Uterus (tissue), 4 donors: ENCODE data around the gene MAPRE3. TPM values are rescaled to one million over a fixed set of nuclear protein-coding genes. Genes with fewer than 3 reads are reported as not detected.

ENCODE experiments used
- DNase-seq, 2 donors: peaks; one replicate each; pipeline ENCODE4 v3.0.0-alpha.2; 2019 to 2020
- H3K27ac ChIP-seq, 2 donors: fragments of 200-600 bp; sonication (generic); 1 replicate in 1 of 2; 2 replicates in 1 of 2; pipeline ENCODE4 v1.5.1; 2016 to 2018
- H3K27me3 ChIP-seq, 2 donors: fragments of 200-600 bp; sonication (generic); one replicate each; pipeline ENCODE4 v1.5.1; 2018 to 2019; ENCODE audit warnings: control low read depth in 1 of 2
- H3K36me3 ChIP-seq, 2 donors: fragments of 200-600 bp; sonication (generic); one replicate each; pipeline ENCODE4 v1.5.1; 2019; ENCODE audit warnings: control low read depth in 1 of 2
- H3K4me1 ChIP-seq, 2 donors: fragments of 200-600 bp; sonication (generic); one replicate each; pipeline ENCODE4 v1.5.1; 2018 to 2019; ENCODE audit warnings: control low read depth in 1 of 2
- H3K4me3 ChIP-seq, 2 donors: fragments of 200-600 bp; sonication (generic); 1 replicate in 1 of 2; 2 replicates in 1 of 2; pipeline ENCODE4 v1.5.1; 2018 to 2019; ENCODE audit warnings: mild to moderate bottlenecking in 1 of 2
- H3K9me3 ChIP-seq, 2 donors: fragments of 200-600 bp; sonication (generic); one replicate each; pipeline ENCODE4 v1.5.1; 2019; ENCODE audit warnings: control low read depth in 1 of 2
- CTCF ChIP-seq, 4 experiments: fragments of 200-600 bp in 2 of 4; fragments of 450-650 bp in 2 of 4; sonication (generic) in 2 of 4; IDR thresholded peaks; one replicate each; pipeline ENCODE4 v1.5.1; 2016 to 2019; ENCODE audit warnings: antibody characterized with exemption in 4 of 4, mild to moderate bottlenecking in 2 of 4, moderate library complexity in 1 of 4
- POLR2A ChIP-seq, 2 donors: fragments of 450-650 bp; IDR thresholded peaks; one replicate each; pipeline ENCODE4 v1.6.1; 2016; ENCODE audit warnings: antibody characterized with exemption in 2 of 2, mild to moderate bottlenecking in 1 of 2, moderate library complexity in 1 of 2
- intact Hi-C: fragments of 100-400 bp; cut with DNase I; formaldehyde crosslinking; loops from one replicate; pipeline ENCODE4 v1.15.1; 2023; ENCODE audit warnings: low total_unique reads
- total RNA-seq, 4 donors: library from RNA; depleted of rRNA in 3 of 4; stranded (reverse); fragments of >200 nt in 3 of 4; gene quantifications; one replicate each; pipeline versions ENCODE4 v1.1.0 to v1.2.4, GENCODE V29; 2014 to 2023
- donor health status: DM: yes; HTN: yes; CAD: no.

MAPRE3 gene
- total RNA-seq, 4 donors from 2014 or later = 2.9 to 49.6 (median 4.9) TPM

- TF ChIP-seq CTCF (IDR thresholded peaks at IDR 0.05) (no peak), POLR2A (IDR thresholded peaks at IDR 0.05) (no peak)
- H3K4me1 ChIP-seq = no peaks in the 10 kb centered on the region
- DNase-seq = no peak
- no peak overlapping the region for H3K4me3 ChIP-seq
- no peaks in the 10 kb centered on the region for H3K9me3 ChIP-seq
- no peak overlapping the region for H3K27ac ChIP-seq
- H3K27me3 ChIP-seq = peaks cover 0 to 6% of the 10 kb centered on the region in 2 donors
- intact Hi-C loops = no loop called here
- H3K36me3 ChIP-seq = no peaks in the 10 kb centered on the region
These were observed 12.9 kb upstream of the MAPRE3 start for GRCh38 chr2:26957534-26957933.

GRCh38 chr2:26959331-26959730, 11.1 kb upstream of the MAPRE3 start:
- Histone ChIP-seq H3K9me3 (no peaks in the 10 kb centered on the region), H3K27me3 (peaks cover 0 to 6% of the 10 kb centered on the region in 2 donors), H3K27ac (no peak overlapping the region), H3K4me3 (no peak overlapping the region), H3K4me1 (no peaks in the 10 kb centered on the region), H3K36me3 (no peaks in the 10 kb centered on the region)
- TF ChIP-seq CTCF (IDR thresholded peaks at IDR 0.05) (no peak), POLR2A (IDR thresholded peaks at IDR 0.05) (no peak)
- intact Hi-C loops = no loop called here
- DNase-seq = no peak

GRCh38 chr2:26964446-26965130, 5.8 kb upstream of the MAPRE3 start:
- Histone ChIP-seq H3K27me3 (no peaks in the 10 kb centered on the region), H3K36me3 (no peaks in the 10 kb centered on the region), H3K4me1 (no peaks in the 10 kb centered on the region), H3K9me3 (no peaks in the 10 kb centered on the region), H3K27ac (no peak overlapping the region), H3K4me3 (no peak overlapping the region)
- DNase-seq = no peak
- TF ChIP-seq POLR2A (IDR thresholded peaks at IDR 0.05) = no peak
- TF ChIP-seq CTCF (IDR thresholded peaks at IDR 0.05) = no peak
- intact Hi-C loops = loop anchor here (5.0 kb wide), 1 partner anchor 53 kb away; no protein-coding TSS in a partner anchor

- intact Hi-C loops = no loop called here
- H3K27ac ChIP-seq = no peak overlapping the region
- no peaks in the 10 kb centered on the region for H3K27me3 ChIP-seq
- no peaks in the 10 kb centered on the region for H3K9me3 ChIP-seq
- no peak for TF ChIP-seq CTCF (IDR thresholded peaks at IDR 0.05)
- no peak for TF ChIP-seq POLR2A (IDR thresholded peaks at IDR 0.05)
- DNase-seq = no peak
- H3K4me3 ChIP-seq = no peak overlapping the region
- no peaks in the 10 kb centered on the region for H3K36me3 ChIP-seq
- peaks cover 0 to 6% of the 10 kb centered on the region in 2 donors for H3K4me1 ChIP-seq
These were observed 2.4 kb upstream of the MAPRE3 start for GRCh38 chr2:26968001-26968400.

GRCh38 chr2:26969077-26969844, 1.2 kb upstream of the MAPRE3 start:
- Histone ChIP-seq H3K27me3 (no peaks in the 10 kb centered on the region), H3K4me3 (no peak overlapping the region), H3K36me3 (no peaks in the 10 kb centered on the region), H3K4me1 (peaks cover 0 to 6% of the 10 kb centered on the region in 2 donors), H3K9me3 (no peaks in the 10 kb centered on the region), H3K27ac (no peak overlapping the region)
- no peak for TF ChIP-seq CTCF (IDR thresholded peaks at IDR 0.05)
- DNase-seq = no peak
- intact Hi-C loops = no loop called here
